HG02885 (cell line): ENCODE results near the gene PNLIPRP3.
"Not testable (repeated sequence)": the region's sequence is repeated elsewhere in the genome, so short reads cannot be mapped to it uniquely, and the experiment has no call there.

Source experiments
- ATAC-seq: cut with Tn5 transposase; IDR thresholded peaks from one replicate; pipeline ENCODE4 v1.9.1; 2021; ENCODE audit warnings: mild to moderate bottlenecking; ENCODE audit not compliant: unreplicated experiment, poor library complexity

The PNLIPRP3 gene

GRCh38 chr10:116427671-116428070 lies at the start of gene PNLIPRP3:
PNLIPRP3 (plus strand) TSS chr10:116427847; CDS start chr10:116428013, 166 bp downstream.
- no peak for ATAC-seq

GRCh38 chr10:116382290-116382689 lies 45.4 kb upstream of the PNLIPRP3 start:
- ATAC-seq: no peak

GRCh38 chr10:116385311-116385710 lies 42.3 kb upstream of the PNLIPRP3 start:
- ATAC-seq: no peak

- ATAC-seq: peak; percentile 60
Observed at GRCh38 chr10:116385994-116386809, 41.4 kb upstream of the PNLIPRP3 start.

GRCh38 chr10:116393246-116393831 lies 34.3 kb upstream of the PNLIPRP3 start:
- ATAC-seq: not testable (repeated sequence)

GRCh38 chr10:116395223-116395985 lies 32.2 kb upstream of the PNLIPRP3 start:
- ATAC-seq: no peak

- no peak for ATAC-seq
Observed at GRCh38 chr10:116398224-116398623, 29.4 kb upstream of the PNLIPRP3 start.

- no peak for ATAC-seq
Observed at GRCh38 chr10:116402858-116403257, 24.8 kb upstream of the PNLIPRP3 start.

GRCh38 chr10:116403740-116404250 lies 23.9 kb upstream of the PNLIPRP3 start:
- no peak for ATAC-seq

- ATAC-seq: peak; percentile 76
Observed at GRCh38 chr10:116408719-116409118, 18.9 kb upstream of the PNLIPRP3 start.

GRCh38 chr10:116410351-116410750 lies 17.3 kb upstream of the PNLIPRP3 start:
- no peak for ATAC-seq

- ATAC-seq: no peak
Observed at GRCh38 chr10:116417821-116418220, 9.8 kb upstream of the PNLIPRP3 start.

GRCh38 chr10:116418389-116418788 lies 9.3 kb upstream of the PNLIPRP3 start:
- no peak for ATAC-seq

GRCh38 chr10:116421815-116422214 lies 5.8 kb upstream of the PNLIPRP3 start:
- ATAC-seq: no peak

GRCh38 chr10:116429288-116429977 lies 1.8 kb downstream of the PNLIPRP3 start:
- ATAC-seq: no peak

- ATAC-seq: no peak
Observed at GRCh38 chr10:116430288-116430687, 2.6 kb downstream of the PNLIPRP3 start.

GRCh38 chr10:116431598-116431997 lies 4.0 kb downstream of the PNLIPRP3 start:
- ATAC-seq: no peak

- ATAC-seq: no peak
Observed at GRCh38 chr10:116437076-116437692, 9.5 kb downstream of the PNLIPRP3 start.

- ATAC-seq: no peak
Observed at GRCh38 chr10:116440330-116441030, 12.8 kb downstream of the PNLIPRP3 start.
